ENCODE data around the gene CAMKMT.

The CAMKMT gene

GRCh38 chr2:44444881-44445280 is 83.1 kb downstream of the CAMKMT start:
- no peak for DNase-seq (ENCODE audit: low read depth in 2 of 2)

- no peak for DNase-seq (ENCODE audit: low read depth in 2 of 2)
These were observed 87.2 kb downstream of the CAMKMT start for GRCh38 chr2:44448860-44449527.

- no peak for DNase-seq (ENCODE audit: low read depth in 2 of 2)
These were observed 88.3 kb downstream of the CAMKMT start for GRCh38 chr2:44450082-44450481.

GRCh38 chr2:44450806-44451205 is 89.1 kb downstream of the CAMKMT start:
- DNase-seq (ENCODE audit: low read depth in 2 of 2) = no peak

- DNase-seq (ENCODE audit: low read depth in 2 of 2) = no peak
These were observed 90.4 kb downstream of the CAMKMT start for GRCh38 chr2:44452069-44452583.

- DNase-seq (ENCODE audit: low read depth in 2 of 2) = no peak
These were observed 91.5 kb downstream of the CAMKMT start for GRCh38 chr2:44453259-44453658.

- DNase-seq (ENCODE audit: low read depth in 2 of 2) = no peak
These were observed 94.1 kb downstream of the CAMKMT start for GRCh38 chr2:44455877-44456276.

- DNase-seq (ENCODE audit: low read depth in 2 of 2) = no peak
These were observed 95.2 kb downstream of the CAMKMT start for GRCh38 chr2:44456946-44457345.

GRCh38 chr2:44459739-44460138 is 98.0 kb downstream of the CAMKMT start:
- no peak for DNase-seq (ENCODE audit: low read depth in 2 of 2)

- DNase-seq (ENCODE audit: low read depth in 2 of 2) = no peak
These were observed 101.4 kb downstream of the CAMKMT start for GRCh38 chr2:44462934-44463849.

- no peak for DNase-seq (ENCODE audit: low read depth in 2 of 2)
These were observed 102.7 kb downstream of the CAMKMT start for GRCh38 chr2:44464437-44464836.

- DNase-seq (ENCODE audit: low read depth in 2 of 2) = no peak
These were observed 108.4 kb downstream of the CAMKMT start for GRCh38 chr2:44470151-44470550.

- DNase-seq (ENCODE audit: low read depth in 2 of 2) = no peak
These were observed 116.1 kb downstream of the CAMKMT start for GRCh38 chr2:44477657-44478414.

- DNase-seq (ENCODE audit: low read depth in 2 of 2) = peak in 1 of 2 donors; percentile 2
These were observed 117.6 kb downstream of the CAMKMT start for GRCh38 chr2:44479127-44479887.

- DNase-seq (ENCODE audit: low read depth in 2 of 2) = no peak
These were observed 118.3 kb downstream of the CAMKMT start for GRCh38 chr2:44480068-44480467.

GRCh38 chr2:44487052-44487451 is 125.3 kb downstream of the CAMKMT start:
- DNase-seq (ENCODE audit: low read depth in 2 of 2) = no peak

- no peak for DNase-seq (ENCODE audit: low read depth in 2 of 2)
These were observed 129.0 kb downstream of the CAMKMT start for GRCh38 chr2:44490726-44491125.

- no peak for DNase-seq (ENCODE audit: low read depth in 2 of 2)
These were observed 132.3 kb downstream of the CAMKMT start for GRCh38 chr2:44494006-44494405.

GRCh38 chr2:44495035-44495434 is 133.3 kb downstream of the CAMKMT start:
- no peak for DNase-seq (ENCODE audit: low read depth in 2 of 2)

- DNase-seq (ENCODE audit: low read depth in 2 of 2) = no peak
These were observed 133.8 kb downstream of the CAMKMT start for GRCh38 chr2:44495544-44495943.

GRCh38 chr2:44496130-44496529 is 134.4 kb downstream of the CAMKMT start:
- no peak for DNase-seq (ENCODE audit: low read depth in 2 of 2)
